ENCODE results near the gene SLF2.

The SLF2 gene

GRCh38 chr10:100912605-100913469 lies at the start of gene SLF2:
SLF2 (plus strand) TSS chr10:100912963; CDS start chr10:100913111, 148 bp downstream.
- peak; percentile 95 for DNase-seq

- DNase-seq = no peak
Measured at GRCh38 chr10:100863433-100863832, 49.3 kb upstream of the SLF2 start.

- DNase-seq = no peak
Measured at GRCh38 chr10:100864036-100864885, 48.5 kb upstream of the SLF2 start.

GRCh38 chr10:100864978-100865377 lies 47.8 kb upstream of the SLF2 start:
- DNase-seq = no peak

- DNase-seq = no peak
Measured at GRCh38 chr10:100866010-100866409, 46.8 kb upstream of the SLF2 start.

- no peak for DNase-seq
Measured at GRCh38 chr10:100866575-100867098, 46.1 kb upstream of the SLF2 start.

GRCh38 chr10:100867261-100867963 lies 45.4 kb upstream of the SLF2 start:
- no peak for DNase-seq

GRCh38 chr10:100868382-100868781 lies 44.4 kb upstream of the SLF2 start:
- DNase-seq = no peak

GRCh38 chr10:100869399-100869798 lies 43.4 kb upstream of the SLF2 start:
- no peak for DNase-seq

- DNase-seq = peak; percentile 67
Measured at GRCh38 chr10:100872034-100872791, 40.5 kb upstream of the SLF2 start.

- no peak for DNase-seq
Measured at GRCh38 chr10:100873146-100873826, 39.5 kb upstream of the SLF2 start.

GRCh38 chr10:100873827-100874326 lies 38.9 kb upstream of the SLF2 start:
- no peak for DNase-seq

GRCh38 chr10:100874702-100875483 lies 37.9 kb upstream of the SLF2 start:
- no peak for DNase-seq

GRCh38 chr10:100875484-100876166 lies 37.1 kb upstream of the SLF2 start:
- DNase-seq = no peak

- no peak for DNase-seq
Measured at GRCh38 chr10:100876585-100877460, 35.9 kb upstream of the SLF2 start.

GRCh38 chr10:100877461-100877850 lies 35.3 kb upstream of the SLF2 start:
- DNase-seq = no peak

GRCh38 chr10:100878291-100878910 lies 34.4 kb upstream of the SLF2 start:
- DNase-seq = peak; percentile 30

- DNase-seq = no peak
Measured at GRCh38 chr10:100879741-100880360, 32.9 kb upstream of the SLF2 start.
